Keratinocyte (primary cell): Measurements from ENCODE around the gene SUZ12. TPM values are rescaled to one million over a fixed set of nuclear protein-coding genes. Genes with fewer than 3 reads are reported as not detected.
"Not testable (repeated sequence)": the region's sequence is repeated elsewhere in the genome, so short reads cannot be mapped to it uniquely, and the experiment has no call there.

ENCODE experiments used
- DNase-seq: peaks from one replicate; pipeline ENCODE4 v3.0.0-alpha.2; 2011; ENCODE audit warnings: low read depth, missing footprints, low spot score
- FAIRE-seq: peaks from 2 replicates; lab custom pipeline; 2011; peaks lifted over from hg19 to GRCh38; lab: Jason Lieb, UNC
- H2AFZ ChIP-seq: 2 replicates; pipeline ENCODE4 v1.6.0; 2012; ENCODE audit warnings: low read length, control low read depth, inconsistent platforms; ENCODE audit not compliant: control insufficient read depth
- H3K27ac ChIP-seq: 2 replicates; pipeline ENCODE4 v1.5.1; 2011; ENCODE audit warnings: low read length; ENCODE audit not compliant: control insufficient read depth, insufficient read depth
- H3K27me3 ChIP-seq: 3 replicates; pipeline ENCODE4 v1.6.0; 2011; ENCODE audit warnings: low read length; ENCODE audit not compliant: control insufficient read depth, insufficient read depth; ENCODE audit errors: extremely low read depth
- H3K36me3 ChIP-seq, 2 experiments: 2 replicates in 1 of 2; 3 replicates in 1 of 2; pipeline ENCODE4 v1.5.1; 2011; ENCODE audit warnings: low read length in 2 of 2, mild to moderate bottlenecking in 1 of 2; ENCODE audit not compliant: control insufficient read depth in 2 of 2, insufficient read depth in 2 of 2; ENCODE audit errors: extremely low read depth in 1 of 2
- H3K4me1 ChIP-seq: 3 replicates; pipeline ENCODE4 v1.5.1; 2011; ENCODE audit warnings: low read length; ENCODE audit not compliant: control insufficient read depth, insufficient read depth; ENCODE audit errors: extremely low read depth
- H3K4me2 ChIP-seq: 3 replicates; pipeline ENCODE4 v1.6.0; 2011; ENCODE audit warnings: low read depth, low read length; ENCODE audit not compliant: control insufficient read depth, insufficient read depth; ENCODE audit errors: extremely low read depth
- H3K4me3 ChIP-seq, 3 experiments: fragments of 200-600 bp in 1 of 3; sonication (generic) in 1 of 3; 2 replicates in 2 of 3; 3 replicates in 1 of 3; pipeline ENCODE4 v1.5.1; 2011 to 2016; ENCODE audit warnings: low read length in 3 of 3, mild to moderate bottlenecking in 3 of 3, control low read depth in 2 of 3, inconsistent platforms in 1 of 3, low read depth in 1 of 3, mixed read lengths in 1 of 3, mixed run types in 1 of 3, moderate library complexity in 1 of 3; ENCODE audit not compliant: control insufficient read depth in 2 of 3, insufficient read depth in 2 of 3; ENCODE audit errors: extremely low read depth in 1 of 3
- H3K79me2 ChIP-seq: 2 replicates; pipeline ENCODE4 v1.6.0; 2012; ENCODE audit warnings: low read length; ENCODE audit not compliant: control insufficient read depth, insufficient read depth
- H3K9ac ChIP-seq: 3 replicates; pipeline ENCODE4 v1.6.0; 2011; ENCODE audit warnings: low read length; ENCODE audit not compliant: control insufficient read depth, insufficient read depth; ENCODE audit errors: extremely low read depth
- H3K9me1 ChIP-seq: 3 replicates; pipeline ENCODE4 v1.6.0; 2011; ENCODE audit warnings: low read length; ENCODE audit not compliant: control insufficient read depth, insufficient read depth; ENCODE audit errors: extremely low read depth
- H3K9me3 ChIP-seq: 2 replicates; pipeline ENCODE4 v1.5.1; 2012; ENCODE audit warnings: low read depth, low read length; ENCODE audit not compliant: control insufficient read depth
- H4K20me1 ChIP-seq: 3 replicates; pipeline ENCODE4 v1.6.0; 2011; ENCODE audit warnings: low read length; ENCODE audit not compliant: control insufficient read depth, insufficient read depth; ENCODE audit errors: extremely low read depth
- dilution Hi-C: fragments of 300-500 bp; cut with MboI; formaldehyde crosslinking; loops from one replicate; pipeline ENCODE4 v1.7.0; 2020; ENCODE audit warnings: low sequenced_read_pairs; ENCODE audit not compliant: extremely low pct_ligation_motif_present
- polyA plus RNA-seq, 5 experiments: library from polyadenylated mRNA; depleted of rRNA in 3 of 5; stranded (reverse) in 3 of 5; stranded (forward) in 1 of 5; unstranded in 1 of 5; fragments of >200 nt; gene quantifications; 1 replicate in 1 of 5; 2 replicates in 3 of 5; 3 replicates in 1 of 5; pipeline versions ENCODE4 v1.2.1 to v1.2.3, GENCODE V29; 2011 to 2012; ENCODE audit warnings: missing spikeins in 2 of 5, low read depth in 1 of 5, low replicate concordance in 1 of 5
- small RNA-seq, 3 experiments: library from RNA; depleted of rRNA; stranded (forward); fragments of <200 nt; gene quantifications; one replicate each; pipeline ENCODE3, GENCODE V24; 2012; ENCODE audit warnings: low read depth in 3 of 3, low replicate concordance in 1 of 3; ENCODE audit not compliant: insufficient read length in 3 of 3

Gene SUZ12
- polyA plus RNA-seq, 1 donor (not counting 4 experiments of a cell fraction or from before 2014, with no cell fraction given), result 20.8 TPM

DNA sequence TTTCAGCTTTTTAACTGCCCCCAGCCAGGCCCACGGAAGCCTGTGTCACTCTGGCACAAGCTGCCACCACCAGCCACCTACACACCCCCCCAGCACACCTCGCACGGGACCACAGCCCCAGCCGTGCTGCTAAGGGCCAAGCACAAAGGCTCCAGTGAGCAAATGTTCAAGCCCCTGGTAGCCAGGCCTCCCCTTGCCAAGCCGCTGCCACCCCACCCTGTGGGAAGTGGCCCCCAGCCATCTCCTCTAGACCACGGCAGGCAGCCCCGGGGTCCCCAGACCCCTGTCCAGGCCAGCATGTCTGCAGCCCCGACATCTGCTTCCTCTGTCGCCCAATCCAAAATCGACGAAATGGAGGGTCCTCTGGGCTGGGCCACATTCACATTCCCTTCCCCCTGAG lies 105.5 kb downstream of the SUZ12 start:
- FAIRE-seq, H3K27ac ChIP-seq, H3K27me3 ChIP-seq, H3K36me3 ChIP-seq, H3K9me1 ChIP-seq, H4K20me1 ChIP-seq, H3K9ac ChIP-seq, H3K4me2 ChIP-seq, H3K79me2 ChIP-seq, dilution Hi-C loops, H3K4me1 ChIP-seq, H3K9me3 ChIP-seq, H2AFZ ChIP-seq, H3K4me3 ChIP-seq, DNase-seq: not testable (repeated sequence)

DNA sequence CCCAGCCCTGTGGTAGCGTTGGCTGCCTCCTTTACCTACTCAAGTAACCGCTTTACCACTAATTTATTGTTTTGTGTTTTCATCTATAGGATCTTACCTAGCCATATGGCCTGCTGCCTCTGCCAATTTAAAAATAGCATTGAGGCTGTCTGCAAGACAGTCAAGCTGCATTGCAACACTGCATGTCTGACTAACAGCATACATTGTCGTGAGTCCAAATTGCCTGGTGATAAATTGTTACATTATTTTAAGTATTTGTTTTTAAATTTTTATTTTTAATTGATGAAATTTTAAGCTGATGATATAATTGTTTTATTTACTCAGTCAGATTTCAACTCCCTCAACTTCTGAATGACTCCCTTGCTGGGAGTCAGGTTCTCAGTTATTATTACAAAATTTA lies 108.8 kb downstream of the SUZ12 start:
- H3K9ac ChIP-seq, dilution Hi-C loops, DNase-seq, H3K9me3 ChIP-seq, H3K4me1 ChIP-seq, H3K36me3 ChIP-seq, H3K9me1 ChIP-seq, FAIRE-seq, H4K20me1 ChIP-seq, H3K4me3 ChIP-seq, H3K4me2 ChIP-seq, H3K27ac ChIP-seq, H2AFZ ChIP-seq, H3K27me3 ChIP-seq, H3K79me2 ChIP-seq: not testable (repeated sequence)

DNA sequence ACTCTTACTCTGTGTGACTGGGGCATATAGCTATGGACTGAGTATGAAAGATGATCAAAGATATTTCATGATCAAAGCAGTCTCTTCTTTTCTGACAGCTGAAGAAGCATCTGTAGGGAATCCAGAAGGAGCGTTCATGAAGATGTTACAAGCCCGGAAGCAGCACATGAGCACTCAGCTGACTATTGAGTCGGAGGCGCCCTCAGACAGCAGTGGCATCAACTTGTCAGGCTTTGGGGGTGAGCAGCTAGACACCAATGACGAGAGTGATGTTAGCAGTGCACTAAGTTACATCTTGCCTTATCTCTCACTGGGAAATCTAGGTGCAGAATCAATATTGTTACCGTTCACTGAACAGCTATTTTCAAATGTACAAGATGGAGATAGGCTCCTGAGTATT lies 110.9 kb downstream of the SUZ12 start:
- H3K9me1 ChIP-seq, H2AFZ ChIP-seq, H3K79me2 ChIP-seq, H4K20me1 ChIP-seq, H3K27ac ChIP-seq, H3K4me2 ChIP-seq, H3K4me1 ChIP-seq, FAIRE-seq, H3K27me3 ChIP-seq, H3K9ac ChIP-seq, H3K4me3 ChIP-seq, dilution Hi-C loops, DNase-seq, H3K9me3 ChIP-seq, H3K36me3 ChIP-seq: not testable (repeated sequence)

Small RNAs within 50 kb of the gene (small RNA-seq; reads per million reads assigned to genes)
- gene AC090616.4, result 0 reads per million in 3 experiments
- gene RNA5SP437, result 0 reads per million in 3 experiments

Other genes with a start within 250 kb of the SUZ12 start
- 19.2 to 41.3 TPM (median 30.3 TPM) in 3 replicates for gene COPRS, start 77.8 kb upstream of the SUZ12 start, polyA plus RNA-seq
- gene UTP6, start 35.3 kb upstream of the SUZ12 start, polyA plus RNA-seq, result 32.5 to 82.9 TPM (median 35.8 TPM) in 3 replicates
- 5.0 to 9.9 TPM (median 6.9 TPM) in 3 replicates for gene LRRC37B, start 70.4 kb downstream of the SUZ12 start, polyA plus RNA-seq
- gene RHOT1, start 205.5 kb downstream of the SUZ12 start, polyA plus RNA-seq, result 19.6 to 50.4 TPM (median 34.5 TPM) in 3 replicates